HepG2 (cell line): Measurements from ENCODE around the gene ARPIN.

Source experiments
- ERF ChIP-seq: IDR thresholded peaks from 2 replicates; pipeline ENCODE4 v1.6.1; 2018; ENCODE audit warnings: missing biosample characterization, missing genetic modification reagents
- EZH2 ChIP-seq: conservative IDR thresholded peaks from 2 replicates; pipeline ENCODE4 v1.6.1; 2012; ENCODE audit warnings: mild to moderate bottlenecking, low read depth, low read length, moderate library complexity
- NCOA2 ChIP-seq: sonication (generic); formaldehyde crosslinking; IDR thresholded peaks from 2 replicates; pipeline ENCODE4 v1.8.0; 2022; ENCODE audit warnings: inconsistent platforms
- POLR2A ChIP-seq, 2 experiments: IDR thresholded peaks; 2 replicates each; pipeline ENCODE4 v1.6.1; 2011; ENCODE audit warnings: low read depth in 2 of 2, low read length in 2 of 2, mild to moderate bottlenecking in 1 of 2, moderate library complexity in 1 of 2; ENCODE audit not compliant: insufficient read depth in 1 of 2
- RAD51 ChIP-seq: fragments of 450-650 bp; IDR thresholded peaks from 2 replicates; pipeline ENCODE4 v1.6.1; 2016; ENCODE audit warnings: borderline replicate concordance
- RBAK ChIP-seq: sonication (generic); formaldehyde crosslinking; IDR thresholded peaks from 2 replicates; pipeline ENCODE4 v1.5.1; 2020; ENCODE audit warnings: mild to moderate bottlenecking, missing genetic modification reagents
- SUZ12 ChIP-seq: fragments of 150-350 bp; IDR thresholded peaks from 2 replicates; pipeline ENCODE4 v1.6.1; 2014; ENCODE audit warnings: low read depth, low read length
- ZNF382 ChIP-seq: sonication (generic); formaldehyde crosslinking; IDR thresholded peaks from 2 replicates; pipeline ENCODE4 v1.5.0; 2020; ENCODE audit warnings: missing genetic modification reagents, mild to moderate bottlenecking, borderline replicate concordance
- ZNF552 ChIP-seq: sonication (generic); formaldehyde crosslinking; IDR thresholded peaks from 2 replicates; pipeline ENCODE4 v1.9.0; 2022; ENCODE audit warnings: missing genetic modification reagents, mild to moderate bottlenecking, borderline replicate concordance
- TF ChIP-seq, protein P1 (sequence below): IDR thresholded peaks from 2 replicates; pipeline ENCODE4 v1.6.1; 2012; ENCODE audit warnings: inconsistent platforms
- TF ChIP-seq, protein P2 (sequence below): sonication (generic); formaldehyde crosslinking; IDR thresholded peaks from 2 replicates; pipeline ENCODE4 v1.5.0; 2020; ENCODE audit warnings: mild to moderate bottlenecking, missing genetic modification reagents, moderate library complexity
- TF ChIP-seq, protein P3 (sequence below): sonication (generic); formaldehyde crosslinking; IDR thresholded peaks from 2 replicates; pipeline ENCODE4 v1.5.0; 2020; ENCODE audit warnings: mild to moderate bottlenecking, missing genetic modification reagents
- TF ChIP-seq, protein P4 (sequence below), 2 experiments: IDR thresholded peaks; 2 replicates each; pipeline ENCODE4 v1.6.1; 2011 to 2012; ENCODE audit warnings: low read length in 2 of 2, borderline replicate concordance in 1 of 2, low read depth in 1 of 2, mild to moderate bottlenecking in 1 of 2, moderate library complexity in 1 of 2

DNA sequence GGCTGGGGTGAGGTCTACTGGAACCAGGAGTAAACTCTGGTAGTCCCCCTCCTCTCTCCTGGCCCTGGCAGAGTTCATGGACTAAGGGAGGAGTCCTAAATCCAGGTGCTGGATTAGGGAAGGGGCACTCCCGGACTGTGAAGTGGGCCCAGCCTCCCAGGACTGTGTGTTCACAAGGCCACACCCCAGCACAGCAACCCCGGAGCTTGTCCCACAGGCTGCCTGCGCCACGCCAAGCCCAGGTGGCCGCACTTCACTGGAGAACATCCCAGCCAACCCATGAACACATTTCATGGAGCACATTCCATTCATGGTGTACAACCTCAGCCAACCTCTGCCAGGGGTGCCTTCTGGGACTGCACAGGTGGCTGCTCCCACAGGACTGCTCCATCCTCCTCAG lies 8.2 kb downstream of the ARPIN start:
- TF ChIP-seq, protein P1, sequence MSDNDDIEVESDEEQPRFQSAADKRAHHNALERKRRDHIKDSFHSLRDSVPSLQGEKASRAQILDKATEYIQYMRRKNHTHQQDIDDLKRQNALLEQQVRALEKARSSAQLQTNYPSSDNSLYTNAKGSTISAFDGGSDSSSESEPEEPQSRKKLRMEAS, result no peak
- no peak for TF ChIP-seq ZNF552 (CRISPR knock-in tag)
- TF ChIP-seq RAD51, result no peak
- TF ChIP-seq NCOA2 (CRISPR knock-in tag), result no peak
- TF ChIP-seq EZH2, result no peak
- TF ChIP-seq, protein P2, sequence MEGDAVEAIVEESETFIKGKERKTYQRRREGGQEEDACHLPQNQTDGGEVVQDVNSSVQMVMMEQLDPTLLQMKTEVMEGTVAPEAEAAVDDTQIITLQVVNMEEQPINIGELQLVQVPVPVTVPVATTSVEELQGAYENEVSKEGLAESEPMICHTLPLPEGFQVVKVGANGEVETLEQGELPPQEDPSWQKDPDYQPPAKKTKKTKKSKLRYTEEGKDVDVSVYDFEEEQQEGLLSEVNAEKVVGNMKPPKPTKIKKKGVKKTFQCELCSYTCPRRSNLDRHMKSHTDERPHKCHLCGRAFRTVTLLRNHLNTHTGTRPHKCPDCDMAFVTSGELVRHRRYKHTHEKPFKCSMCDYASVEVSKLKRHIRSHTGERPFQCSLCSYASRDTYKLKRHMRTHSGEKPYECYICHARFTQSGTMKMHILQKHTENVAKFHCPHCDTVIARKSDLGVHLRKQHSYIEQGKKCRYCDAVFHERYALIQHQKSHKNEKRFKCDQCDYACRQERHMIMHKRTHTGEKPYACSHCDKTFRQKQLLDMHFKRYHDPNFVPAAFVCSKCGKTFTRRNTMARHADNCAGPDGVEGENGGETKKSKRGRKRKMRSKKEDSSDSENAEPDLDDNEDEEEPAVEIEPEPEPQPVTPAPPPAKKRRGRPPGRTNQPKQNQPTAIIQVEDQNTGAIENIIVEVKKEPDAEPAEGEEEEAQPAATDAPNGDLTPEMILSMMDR, result no peak
- TF ChIP-seq POLR2A (IDR thresholded peaks at IDR 0.05; ENCODE audit: insufficient read depth in 1 of 2, low read depth in 2 of 2, low read length in 2 of 2), result no peak
- TF ChIP-seq ERF, result no peak
- no peak for TF ChIP-seq SUZ12
- no peak for TF ChIP-seq ZNF382 (CRISPR knock-in tag)
- TF ChIP-seq, protein P3, sequence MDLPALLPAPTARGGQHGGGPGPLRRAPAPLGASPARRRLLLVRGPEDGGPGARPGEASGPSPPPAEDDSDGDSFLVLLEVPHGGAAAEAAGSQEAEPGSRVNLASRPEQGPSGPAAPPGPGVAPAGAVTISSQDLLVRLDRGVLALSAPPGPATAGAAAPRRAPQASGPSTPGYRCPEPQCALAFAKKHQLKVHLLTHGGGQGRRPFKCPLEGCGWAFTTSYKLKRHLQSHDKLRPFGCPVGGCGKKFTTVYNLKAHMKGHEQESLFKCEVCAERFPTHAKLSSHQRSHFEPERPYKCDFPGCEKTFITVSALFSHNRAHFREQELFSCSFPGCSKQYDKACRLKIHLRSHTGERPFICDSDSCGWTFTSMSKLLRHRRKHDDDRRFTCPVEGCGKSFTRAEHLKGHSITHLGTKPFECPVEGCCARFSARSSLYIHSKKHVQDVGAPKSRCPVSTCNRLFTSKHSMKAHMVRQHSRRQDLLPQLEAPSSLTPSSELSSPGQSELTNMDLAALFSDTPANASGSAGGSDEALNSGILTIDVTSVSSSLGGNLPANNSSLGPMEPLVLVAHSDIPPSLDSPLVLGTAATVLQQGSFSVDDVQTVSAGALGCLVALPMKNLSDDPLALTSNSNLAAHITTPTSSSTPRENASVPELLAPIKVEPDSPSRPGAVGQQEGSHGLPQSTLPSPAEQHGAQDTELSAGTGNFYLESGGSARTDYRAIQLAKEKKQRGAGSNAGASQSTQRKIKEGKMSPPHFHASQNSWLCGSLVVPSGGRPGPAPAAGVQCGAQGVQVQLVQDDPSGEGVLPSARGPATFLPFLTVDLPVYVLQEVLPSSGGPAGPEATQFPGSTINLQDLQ, result no peak
- TF ChIP-seq, protein P4, sequence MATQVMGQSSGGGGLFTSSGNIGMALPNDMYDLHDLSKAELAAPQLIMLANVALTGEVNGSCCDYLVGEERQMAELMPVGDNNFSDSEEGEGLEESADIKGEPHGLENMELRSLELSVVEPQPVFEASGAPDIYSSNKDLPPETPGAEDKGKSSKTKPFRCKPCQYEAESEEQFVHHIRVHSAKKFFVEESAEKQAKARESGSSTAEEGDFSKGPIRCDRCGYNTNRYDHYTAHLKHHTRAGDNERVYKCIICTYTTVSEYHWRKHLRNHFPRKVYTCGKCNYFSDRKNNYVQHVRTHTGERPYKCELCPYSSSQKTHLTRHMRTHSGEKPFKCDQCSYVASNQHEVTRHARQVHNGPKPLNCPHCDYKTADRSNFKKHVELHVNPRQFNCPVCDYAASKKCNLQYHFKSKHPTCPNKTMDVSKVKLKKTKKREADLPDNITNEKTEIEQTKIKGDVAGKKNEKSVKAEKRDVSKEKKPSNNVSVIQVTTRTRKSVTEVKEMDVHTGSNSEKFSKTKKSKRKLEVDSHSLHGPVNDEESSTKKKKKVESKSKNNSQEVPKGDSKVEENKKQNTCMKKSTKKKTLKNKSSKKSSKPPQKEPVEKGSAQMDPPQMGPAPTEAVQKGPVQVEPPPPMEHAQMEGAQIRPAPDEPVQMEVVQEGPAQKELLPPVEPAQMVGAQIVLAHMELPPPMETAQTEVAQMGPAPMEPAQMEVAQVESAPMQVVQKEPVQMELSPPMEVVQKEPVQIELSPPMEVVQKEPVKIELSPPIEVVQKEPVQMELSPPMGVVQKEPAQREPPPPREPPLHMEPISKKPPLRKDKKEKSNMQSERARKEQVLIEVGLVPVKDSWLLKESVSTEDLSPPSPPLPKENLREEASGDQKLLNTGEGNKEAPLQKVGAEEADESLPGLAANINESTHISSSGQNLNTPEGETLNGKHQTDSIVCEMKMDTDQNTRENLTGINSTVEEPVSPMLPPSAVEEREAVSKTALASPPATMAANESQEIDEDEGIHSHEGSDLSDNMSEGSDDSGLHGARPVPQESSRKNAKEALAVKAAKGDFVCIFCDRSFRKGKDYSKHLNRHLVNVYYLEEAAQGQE (IDR thresholded peaks at IDR 0.05; ENCODE audit: borderline replicate concordance in 1 of 2, low read depth in 1 of 2, low read length in 2 of 2), result no peak
- TF ChIP-seq RBAK (CRISPR knock-in tag), result no peak
